ENCODE results near the gene FBXO17. TPM values are rescaled to one million over a fixed set of nuclear protein-coding genes. Genes with fewer than 3 reads are reported as not detected.

The FBXO17 gene
- 1.1 and 13.6 TPM in 2 replicates for total RNA-seq

GRCh38 chr19:38975214-38975860, at the start of gene FBXO17:
TSS of gene FBXO17 (minus strand) at chr19:38975742. CDS start at chr19:38950319, 25,423 bp downstream.

GRCh38 chr19:38930776-38931520, 44.6 kb downstream of the FBXO17 start, which contains the start of gene MRPS12:
TSS of gene MRPS12 (plus strand) at chr19:38930944. CDS start at chr19:38931295, 351 bp downstream.

DNA sequence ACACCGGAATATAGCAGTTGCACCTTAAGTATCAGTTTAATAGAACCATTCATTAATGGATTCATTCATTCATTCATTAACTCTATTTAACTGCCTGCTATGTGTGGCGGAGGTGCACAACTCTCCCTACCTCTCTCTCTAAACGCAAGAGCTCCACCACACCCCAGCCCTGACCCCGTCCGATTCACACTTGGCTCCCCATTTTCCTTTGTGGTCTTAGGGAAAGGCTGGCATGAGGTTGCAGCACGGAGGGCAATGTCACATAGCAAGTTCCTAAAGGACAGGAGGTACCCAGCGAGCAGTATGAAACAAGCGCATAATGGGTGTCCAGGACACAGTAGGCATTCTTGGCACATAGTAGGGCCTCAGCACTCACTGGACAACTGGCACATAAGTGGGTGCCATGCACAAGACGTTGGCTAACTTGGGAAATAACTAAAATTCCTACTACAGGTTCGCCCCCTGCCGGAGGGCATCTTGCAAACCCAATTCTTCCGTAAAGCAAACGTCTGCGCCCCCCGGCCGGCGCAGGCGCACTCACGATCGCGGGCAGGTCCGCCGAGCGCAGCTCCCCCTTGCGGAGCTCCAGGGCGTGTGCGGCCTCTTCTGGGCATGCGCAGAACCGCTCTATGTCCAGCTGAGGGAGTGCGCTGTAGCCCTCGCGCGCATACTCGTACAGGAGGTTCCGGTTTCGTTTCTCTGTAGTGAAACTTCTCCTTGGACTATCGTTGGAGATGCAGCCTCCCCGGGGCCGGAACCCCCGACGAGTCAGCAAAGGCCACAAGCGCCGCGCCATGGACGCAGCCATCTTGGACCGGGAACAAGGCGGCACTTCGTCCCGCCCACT, 45.4 kb downstream of the FBXO17 start, which contains the start of gene SARS2:
Gene SARS2, minus strand, starts transcription at position 835 of the 847 bp plus-strand sequence. Its CDS starts 27 bp downstream, at position 808.

GRCh38 chr19:38899447-38900201, 75.9 kb downstream of the FBXO17 start, which contains the start of the genes NFKBIB and SIRT2:
TSS of gene NFKBIB (plus strand) at chr19:38899969. CDS start at chr19:38900033, 64 bp downstream.
TSS of gene SIRT2 (minus strand) at chr19:38899618. CDS start at chr19:38899521, 97 bp downstream.

Other genes starting within 250 kb of the FBXO17 start
- 0.19 TPM in 1 of 2 replicates, not detected in the other for gene CAPN12, start 231.3 kb downstream of the FBXO17 start, total RNA-seq
- gene LGALS7, start 202.2 kb downstream of the FBXO17 start, total RNA-seq, result not detected in 2 replicates
- gene LGALS7B, start 186.5 kb downstream of the FBXO17 start, total RNA-seq, result 0.65 TPM in 1 of 2 replicates, not detected in the other
- gene LGALS4, start 162.8 kb downstream of the FBXO17 start, total RNA-seq, result 0.19 TPM in 1 of 2 replicates, not detected in the other
- 19.1 and 34.1 TPM in 2 replicates for gene ECH1, start 143.9 kb downstream of the FBXO17 start, total RNA-seq
- 208 and 227 TPM in 2 replicates for gene HNRNPL, start 125.8 kb downstream of the FBXO17 start, total RNA-seq
- 6.2 and 6.8 TPM in 2 replicates for gene RINL, start 97.5 kb downstream of the FBXO17 start, total RNA-seq
- gene SIRT2, start 76.1 kb downstream of the FBXO17 start, total RNA-seq, result 52.3 and 81.6 TPM in 2 replicates
- 9.6 and 16.7 TPM in 2 replicates for gene NFKBIB, start 75.8 kb downstream of the FBXO17 start, total RNA-seq
- not detected in 2 replicates for gene CCER2, start 63.6 kb downstream of the FBXO17 start, total RNA-seq
- 11.5 and 14.9 TPM in 2 replicates for gene SARS2, start 45.0 kb downstream of the FBXO17 start, total RNA-seq
- gene MRPS12, start 44.8 kb downstream of the FBXO17 start, total RNA-seq, result 37.9 and 38.3 TPM in 2 replicates
- 1.1 and 1.8 TPM in 2 replicates for gene FBXO27, start 56.8 kb upstream of the FBXO17 start, total RNA-seq
- gene ACP7, start 108.6 kb upstream of the FBXO17 start, total RNA-seq, result 0.06 TPM in 1 of 2 replicates, not detected in the other
- 6.8 and 10.4 TPM in 2 replicates for gene PAK4, start 150.0 kb upstream of the FBXO17 start, total RNA-seq
- gene NCCRP1, start 221.2 kb upstream of the FBXO17 start, total RNA-seq, result not detected in 2 replicates
- not detected in 2 replicates for gene SYCN, start 228.5 kb upstream of the FBXO17 start, total RNA-seq

Data from bladder microvascular endothelial cell (primary cell).